DND-41 (cell line): Measurements from ENCODE around the gene KIAA1755.

Experiments
- ATAC-seq: fragments of 200-7000 bp; cut with Tn5 transposase; 3 replicates; pipeline ENCODE4 v1.9.1; 2021; ENCODE audit warnings: low read depth; ENCODE audit not compliant: insufficient read depth
- DNase-seq: peaks from one replicate; pipeline ENCODE4 v3.0.0-alpha.2; 2020
- H2AFZ ChIP-seq: 2 replicates; pipeline ENCODE4 v1.6.0; 2012; ENCODE audit warnings: low read depth, low read length
- H3K27ac ChIP-seq: 2 replicates; pipeline ENCODE4 v1.5.1; 2012; ENCODE audit warnings: low read length, inconsistent platforms
- H3K27me3 ChIP-seq: fragments of 200-600 bp; sonication (generic); 2 replicates; pipeline ENCODE4 v1.6.0; 2012; ENCODE audit warnings: low read length, mild to moderate bottlenecking, inconsistent platforms; ENCODE audit not compliant: insufficient read depth, poor library complexity
- H3K36me3 ChIP-seq: 2 replicates; pipeline ENCODE4 v1.5.1; 2012; ENCODE audit warnings: low read length, inconsistent platforms; ENCODE audit not compliant: insufficient read depth
- H3K4me1 ChIP-seq: 2 replicates; pipeline ENCODE4 v1.5.1; 2012; ENCODE audit warnings: mild to moderate bottlenecking, low read length; ENCODE audit not compliant: insufficient read depth
- H3K4me2 ChIP-seq: 2 replicates; pipeline ENCODE4 v1.6.0; 2012; ENCODE audit warnings: mild to moderate bottlenecking, moderate library complexity, low read length, inconsistent platforms; ENCODE audit not compliant: insufficient read depth
- H3K4me3 ChIP-seq, 2 experiments: fragments of 200-600 bp in 1 of 2; shearing (Covaris generic) in 1 of 2; 2 replicates each; pipeline ENCODE4 v1.5.1; 2012 to 2016; ENCODE audit warnings: inconsistent platforms in 2 of 2, low read length in 2 of 2, mild to moderate bottlenecking in 2 of 2, low read depth in 1 of 2, moderate library complexity in 1 of 2
- H3K79me2 ChIP-seq: 2 replicates; pipeline ENCODE4 v1.6.0; 2012; ENCODE audit warnings: low read length, inconsistent platforms; ENCODE audit not compliant: insufficient read depth
- H3K9ac ChIP-seq: 2 replicates; pipeline ENCODE4 v1.6.0; 2012; ENCODE audit warnings: low read depth, mild to moderate bottlenecking, inconsistent platforms, low read length, moderate library complexity
- H3K9me3 ChIP-seq: 2 replicates; pipeline ENCODE4 v1.5.1; 2012; ENCODE audit warnings: low read length, moderate library complexity, mild to moderate bottlenecking, inconsistent platforms; ENCODE audit not compliant: insufficient read depth, severe bottlenecking
- H4K20me1 ChIP-seq: 2 replicates; pipeline ENCODE4 v1.6.0; 2012; ENCODE audit warnings: low read length; ENCODE audit not compliant: insufficient read depth
- CTCF ChIP-seq: IDR thresholded peaks from 2 replicates; pipeline ENCODE4 v1.5.1; 2012; ENCODE audit warnings: borderline replicate concordance, low read length, moderate library complexity, mild to moderate bottlenecking; ENCODE audit not compliant: poor library complexity, severe bottlenecking; ENCODE audit errors: extremely low read depth
- EZH2 ChIP-seq: IDR thresholded peaks from 3 replicates; pipeline ENCODE4 v1.6.1; 2012; ENCODE audit warnings: borderline replicate concordance, low read depth, mild to moderate bottlenecking, moderate library complexity, low read length, inconsistent platforms; ENCODE audit not compliant: severe bottlenecking

The KIAA1755 gene

DNA sequence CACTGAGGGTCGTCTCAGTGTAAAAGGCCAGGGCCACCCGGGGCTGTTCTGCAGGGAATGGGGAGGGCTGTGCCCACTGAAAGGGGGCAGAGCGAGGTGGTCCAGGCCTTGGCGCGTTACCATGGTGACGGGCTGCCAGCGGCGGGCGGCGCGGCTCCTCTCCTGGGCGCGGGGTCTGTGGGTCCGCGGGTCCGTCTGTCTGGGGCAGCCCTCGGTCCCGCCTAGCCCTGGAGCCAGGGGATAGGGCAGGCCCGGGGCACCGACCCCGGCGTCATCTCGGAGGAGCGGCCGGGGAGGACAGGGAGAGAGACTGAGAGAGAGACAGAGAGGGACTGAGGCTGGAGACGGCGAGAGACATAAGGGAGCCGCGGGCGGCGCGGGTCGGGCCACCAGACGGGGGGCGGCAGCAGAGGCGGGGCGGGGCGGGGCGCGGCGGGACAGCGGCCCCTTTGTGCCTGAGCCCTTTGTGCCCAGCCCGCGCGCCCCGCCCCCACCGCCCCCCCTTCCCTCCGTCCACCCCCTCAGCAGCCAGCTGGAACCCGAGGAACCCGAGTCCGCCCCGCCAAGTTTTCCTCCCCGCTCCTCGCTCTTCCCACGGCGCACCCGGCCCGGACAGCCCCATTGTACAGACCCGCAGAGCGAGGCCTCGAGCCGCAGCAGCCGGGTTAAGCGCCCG lies at the start of gene KIAA1755:
KIAA1755 (minus strand) TSS at position 358 of the 676 bp plus-strand sequence; CDS start at position 123, 235 bp downstream.
- peaks cover 5% of the 10 kb centered on the region for H3K27me3 ChIP-seq
- no peaks in the 10 kb centered on the region for H3K4me1 ChIP-seq
- H3K9me3 ChIP-seq, result no peaks in the 10 kb centered on the region
- no peak within 1 kb of the TSS for H2AFZ ChIP-seq
- H3K9ac ChIP-seq, result no peak within 1 kb of the TSS
- H3K4me2 ChIP-seq, result no peak within 1 kb of the TSS
- DNase-seq (no peak), ATAC-seq (no peak)
- no peak within 1 kb of the TSS for H3K27ac ChIP-seq
- no peak for TF ChIP-seq CTCF
- TF ChIP-seq EZH2, result no peak
- no peaks in the 10 kb centered on the region for H3K36me3 ChIP-seq
- H3K79me2 ChIP-seq, result no peaks in the 10 kb centered on the region
- no peak within 1 kb of the TSS for H3K4me3 ChIP-seq
- no peaks in the 10 kb centered on the region for H4K20me1 ChIP-seq

DNA sequence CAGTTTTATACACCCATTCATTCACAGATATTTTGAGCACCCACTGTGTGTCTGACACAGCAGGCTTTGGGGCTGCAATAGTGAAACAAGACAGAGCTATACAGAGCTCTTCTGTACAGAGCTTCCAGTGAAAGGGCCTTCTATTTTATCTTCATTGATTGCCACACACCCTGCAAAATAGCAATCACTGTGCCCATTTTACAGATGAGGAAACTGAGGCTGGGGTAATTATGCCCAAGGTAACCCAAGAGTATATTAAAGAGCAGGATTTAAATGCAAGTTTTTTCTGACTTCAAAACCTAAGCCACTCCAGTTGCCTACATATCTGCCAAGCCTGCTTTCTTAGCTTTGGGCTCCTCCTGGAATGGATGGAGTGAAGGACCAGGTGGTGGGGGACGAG lies 47.9 kb upstream of the KIAA1755 start:
- Histone ChIP-seq H2AFZ (no peak overlapping the region), H3K27me3 (peaks cover 30% of the 10 kb centered on the region), H3K9ac (no peak overlapping the region), H3K27ac (no peak overlapping the region), H3K9me3 (no peaks in the 10 kb centered on the region), H3K36me3 (no peaks in the 10 kb centered on the region), H3K4me2 (no peak overlapping the region), H3K4me3 (no peak overlapping the region), H3K4me1 (peaks cover 14% of the 10 kb centered on the region), H4K20me1 (peaks cover 9% of the 10 kb centered on the region), H3K79me2 (no peaks in the 10 kb centered on the region)
- TF ChIP-seq CTCF (no peak), EZH2 (no peak)
- ATAC-seq (no peak), DNase-seq (no peak)

DNA sequence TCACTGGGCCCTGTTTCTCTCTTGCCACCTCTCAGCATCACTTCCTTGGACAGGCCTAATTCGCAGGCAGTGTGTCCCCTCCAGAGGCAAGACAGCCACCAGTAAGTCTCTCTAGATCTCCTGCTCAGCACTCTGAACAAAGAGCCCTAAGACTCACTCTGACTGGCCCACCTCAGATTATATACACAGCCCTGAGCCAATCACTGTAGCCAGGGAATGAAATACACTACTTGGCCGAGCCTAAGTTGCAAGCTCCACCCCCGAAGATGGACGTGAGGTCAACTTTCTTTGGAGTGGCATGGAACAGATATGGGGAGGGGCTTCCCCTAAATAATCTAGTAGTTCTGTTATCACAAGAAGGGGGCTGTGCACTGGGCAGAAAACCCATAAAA lies 47.5 kb upstream of the KIAA1755 start:
- H2AFZ ChIP-seq, result no peak overlapping the region
- H3K9me3 ChIP-seq, result no peaks in the 10 kb centered on the region
- no peak overlapping the region for H3K4me2 ChIP-seq
- H3K27me3 ChIP-seq, result peaks cover 34% of the 10 kb centered on the region
- no peak overlapping the region for H3K9ac ChIP-seq
- no peaks in the 10 kb centered on the region for H3K79me2 ChIP-seq
- no peak overlapping the region for H3K27ac ChIP-seq
- peaks cover 9% of the 10 kb centered on the region for H4K20me1 ChIP-seq
- H3K36me3 ChIP-seq, result no peaks in the 10 kb centered on the region
- no peak for TF ChIP-seq CTCF
- H3K4me1 ChIP-seq, result peaks cover 14% of the 10 kb centered on the region
- H3K4me3 ChIP-seq, result no peak overlapping the region
- no peak for DNase-seq
- ATAC-seq, result no peak
